Measurements from ENCODE around the gene TBX3.

Gene TBX3

DNA sequence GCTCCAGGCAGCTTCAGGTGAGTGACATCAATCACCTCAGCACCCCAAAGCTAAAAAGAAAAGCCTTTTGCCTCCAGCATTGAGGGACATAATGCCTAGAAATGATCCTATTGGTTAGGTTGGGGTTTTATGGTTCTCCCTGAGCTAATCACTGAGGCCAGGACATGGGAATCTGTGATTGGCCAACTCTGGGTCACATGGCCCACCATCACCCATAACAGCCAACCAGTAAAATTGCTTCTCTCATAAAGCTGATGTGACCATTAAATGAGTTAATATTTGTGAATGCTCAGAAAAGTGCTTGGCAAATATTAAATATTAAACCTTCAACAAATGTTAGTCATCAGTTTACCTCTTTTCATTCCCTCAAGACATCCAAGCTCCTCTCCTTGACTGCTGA, 60.2 kb downstream of the TBX3 start:
- no peaks in the 10 kb centered on the region for H3K36me3 ChIP-seq
- no peaks in the 10 kb centered on the region for H3K9me3 ChIP-seq
- TF ChIP-seq, protein P1, sequence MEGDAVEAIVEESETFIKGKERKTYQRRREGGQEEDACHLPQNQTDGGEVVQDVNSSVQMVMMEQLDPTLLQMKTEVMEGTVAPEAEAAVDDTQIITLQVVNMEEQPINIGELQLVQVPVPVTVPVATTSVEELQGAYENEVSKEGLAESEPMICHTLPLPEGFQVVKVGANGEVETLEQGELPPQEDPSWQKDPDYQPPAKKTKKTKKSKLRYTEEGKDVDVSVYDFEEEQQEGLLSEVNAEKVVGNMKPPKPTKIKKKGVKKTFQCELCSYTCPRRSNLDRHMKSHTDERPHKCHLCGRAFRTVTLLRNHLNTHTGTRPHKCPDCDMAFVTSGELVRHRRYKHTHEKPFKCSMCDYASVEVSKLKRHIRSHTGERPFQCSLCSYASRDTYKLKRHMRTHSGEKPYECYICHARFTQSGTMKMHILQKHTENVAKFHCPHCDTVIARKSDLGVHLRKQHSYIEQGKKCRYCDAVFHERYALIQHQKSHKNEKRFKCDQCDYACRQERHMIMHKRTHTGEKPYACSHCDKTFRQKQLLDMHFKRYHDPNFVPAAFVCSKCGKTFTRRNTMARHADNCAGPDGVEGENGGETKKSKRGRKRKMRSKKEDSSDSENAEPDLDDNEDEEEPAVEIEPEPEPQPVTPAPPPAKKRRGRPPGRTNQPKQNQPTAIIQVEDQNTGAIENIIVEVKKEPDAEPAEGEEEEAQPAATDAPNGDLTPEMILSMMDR (IDR thresholded peaks at IDR 0.05), result no peak
- no peaks in the 10 kb centered on the region for H3K4me1 ChIP-seq (ENCODE audit: control insufficient read depth in 1 of 2, insufficient read depth in 1 of 2, low read depth in 1 of 2, low read length in 1 of 2)
- H3K27ac ChIP-seq, result no peak overlapping the region
- no peak overlapping the region for H3K4me3 ChIP-seq (ENCODE audit: low read depth in 1 of 2, low read length in 1 of 2)
- H3K27me3 ChIP-seq, result no peaks in the 10 kb centered on the region
